Measurements from ENCODE around the gene APOBEC3C.
"Not testable (repeated sequence)": the region's sequence is repeated elsewhere in the genome, so short reads cannot be mapped to it uniquely, and the experiment has no call there.

APOBEC3C gene

DNA sequence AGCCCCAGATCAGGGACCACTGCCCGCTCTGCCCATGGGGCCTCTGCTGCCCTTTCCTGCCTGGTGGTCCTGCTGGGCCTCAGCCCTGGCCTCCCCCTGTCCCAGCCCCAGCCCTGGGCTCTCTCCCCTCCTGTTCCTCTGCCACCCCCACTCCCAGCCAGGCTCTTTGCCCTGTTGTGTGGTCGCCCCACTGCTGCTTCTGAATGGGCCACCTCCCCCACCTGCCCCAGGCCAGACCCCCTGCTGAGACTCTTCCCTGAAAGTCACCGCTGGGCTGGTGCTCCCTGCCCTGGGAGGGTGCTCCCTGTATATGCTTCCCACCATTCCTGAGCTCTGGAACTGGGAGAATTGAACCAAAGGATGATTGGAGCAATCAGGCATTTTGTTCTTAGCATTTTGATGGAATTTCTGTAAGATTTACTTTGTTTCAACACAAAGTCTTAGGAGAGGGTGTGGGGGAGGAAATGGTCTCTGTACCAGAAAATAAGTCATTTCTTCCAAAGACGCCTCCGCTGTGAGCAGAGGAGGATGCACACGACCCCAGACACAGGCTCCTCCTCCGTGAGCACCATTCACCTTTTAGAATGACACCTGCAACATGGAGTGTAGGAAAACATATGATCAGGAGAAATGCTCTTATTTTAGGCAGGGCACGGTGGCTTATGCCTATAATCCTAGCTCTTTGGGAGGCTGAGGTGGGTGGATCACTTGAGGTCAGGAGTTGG is 26.7 kb upstream of the APOBEC3C start:
- Histone ChIP-seq H3K9me3 (ENCODE audit: severe bottlenecking) (peaks cover 7% of the 10 kb centered on the region), H3K27ac (ENCODE audit: poor library complexity, severe bottlenecking) (no peak overlapping the region), H3K4me3 (ENCODE audit: severe bottlenecking) (no peak overlapping the region), H3K36me3 (ENCODE audit: low read depth) (no peaks in the 10 kb centered on the region), H3K27me3 (ENCODE audit: insufficient read depth, poor library complexity, severe bottlenecking) (no peaks in the 10 kb centered on the region), H3K4me1 (ENCODE audit: insufficient read depth, poor library complexity, severe bottlenecking) (peaks cover 13% of the 10 kb centered on the region)
- TF ChIP-seq, protein P1, sequence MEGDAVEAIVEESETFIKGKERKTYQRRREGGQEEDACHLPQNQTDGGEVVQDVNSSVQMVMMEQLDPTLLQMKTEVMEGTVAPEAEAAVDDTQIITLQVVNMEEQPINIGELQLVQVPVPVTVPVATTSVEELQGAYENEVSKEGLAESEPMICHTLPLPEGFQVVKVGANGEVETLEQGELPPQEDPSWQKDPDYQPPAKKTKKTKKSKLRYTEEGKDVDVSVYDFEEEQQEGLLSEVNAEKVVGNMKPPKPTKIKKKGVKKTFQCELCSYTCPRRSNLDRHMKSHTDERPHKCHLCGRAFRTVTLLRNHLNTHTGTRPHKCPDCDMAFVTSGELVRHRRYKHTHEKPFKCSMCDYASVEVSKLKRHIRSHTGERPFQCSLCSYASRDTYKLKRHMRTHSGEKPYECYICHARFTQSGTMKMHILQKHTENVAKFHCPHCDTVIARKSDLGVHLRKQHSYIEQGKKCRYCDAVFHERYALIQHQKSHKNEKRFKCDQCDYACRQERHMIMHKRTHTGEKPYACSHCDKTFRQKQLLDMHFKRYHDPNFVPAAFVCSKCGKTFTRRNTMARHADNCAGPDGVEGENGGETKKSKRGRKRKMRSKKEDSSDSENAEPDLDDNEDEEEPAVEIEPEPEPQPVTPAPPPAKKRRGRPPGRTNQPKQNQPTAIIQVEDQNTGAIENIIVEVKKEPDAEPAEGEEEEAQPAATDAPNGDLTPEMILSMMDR (IDR thresholded peaks at IDR 0.05; ENCODE audit: poor library complexity, severe bottlenecking), result no peak
- ATAC-seq (ENCODE audit: low read depth), result no peak
- DNase-seq (ENCODE audit: low spot score), result no peak

DNA sequence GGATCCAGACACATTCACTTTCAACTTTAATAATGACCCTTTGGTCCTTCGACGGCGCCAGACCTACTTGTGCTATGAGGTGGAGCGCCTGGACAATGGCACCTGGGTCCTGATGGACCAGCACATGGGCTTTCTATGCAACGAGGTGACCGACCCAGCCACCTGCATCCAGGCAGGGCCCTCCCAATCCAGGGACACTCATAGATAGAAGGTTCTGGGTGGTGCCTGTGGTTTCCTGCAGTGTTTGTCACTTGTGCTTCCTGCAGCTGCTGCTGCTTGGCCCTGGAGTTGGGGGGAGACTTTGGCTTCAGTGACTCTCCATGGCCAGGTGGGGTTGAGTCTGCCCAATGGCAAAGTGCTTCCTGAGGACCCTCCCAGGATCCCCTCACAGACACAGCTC is 24.6 kb upstream of the APOBEC3C start:
- Histone ChIP-seq H3K9me3 (ENCODE audit: severe bottlenecking) (peaks cover 2% of the 10 kb centered on the region), H3K4me3 (ENCODE audit: severe bottlenecking) (no peak overlapping the region), H3K27ac (ENCODE audit: poor library complexity, severe bottlenecking) (no peak overlapping the region), H3K4me1 (ENCODE audit: insufficient read depth, poor library complexity, severe bottlenecking) (peaks cover 6% of the 10 kb centered on the region), H3K27me3 (ENCODE audit: insufficient read depth, poor library complexity, severe bottlenecking) (no peaks in the 10 kb centered on the region), H3K36me3 (ENCODE audit: low read depth) (no peaks in the 10 kb centered on the region)
- no peak for ATAC-seq (ENCODE audit: low read depth)
- TF ChIP-seq, protein P1 (IDR thresholded peaks at IDR 0.05; ENCODE audit: poor library complexity, severe bottlenecking), result no peak
- no peak for DNase-seq (ENCODE audit: low spot score)

DNA sequence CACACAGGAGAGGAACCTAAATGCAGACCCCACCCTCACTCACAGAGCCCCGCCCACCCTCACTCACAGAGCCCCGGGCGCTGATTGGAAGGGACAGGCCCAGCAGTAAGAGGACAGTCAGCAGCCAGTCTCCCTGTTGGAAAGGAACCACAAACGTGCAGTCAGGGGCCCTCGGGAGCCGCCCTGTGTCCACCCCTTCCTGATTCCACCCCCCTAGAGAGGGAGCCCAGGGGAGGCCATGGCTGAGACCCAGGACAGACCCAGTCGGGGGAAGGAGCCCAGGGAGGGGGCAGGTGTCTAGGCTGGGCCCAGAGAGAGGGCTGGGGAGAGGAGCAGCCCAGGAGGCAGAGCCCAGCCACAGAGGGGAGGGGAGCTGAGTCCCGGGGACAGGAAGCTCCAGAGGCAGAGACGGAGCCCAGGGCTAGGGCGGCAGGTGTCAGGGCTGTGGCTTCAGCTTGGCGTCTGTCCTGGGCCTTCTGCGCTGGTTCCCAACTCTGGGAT is 21.1 kb upstream of the APOBEC3C start:
- H3K4me1 ChIP-seq (ENCODE audit: insufficient read depth, poor library complexity, severe bottlenecking); DNase-seq (ENCODE audit: low spot score); H3K9me3 ChIP-seq (ENCODE audit: severe bottlenecking); H3K36me3 ChIP-seq (ENCODE audit: low read depth); H3K27ac ChIP-seq (ENCODE audit: poor library complexity, severe bottlenecking); H3K27me3 ChIP-seq (ENCODE audit: insufficient read depth, poor library complexity, severe bottlenecking); H3K4me3 ChIP-seq (ENCODE audit: severe bottlenecking); ATAC-seq (ENCODE audit: low read depth): not testable (repeated sequence)

DNA sequence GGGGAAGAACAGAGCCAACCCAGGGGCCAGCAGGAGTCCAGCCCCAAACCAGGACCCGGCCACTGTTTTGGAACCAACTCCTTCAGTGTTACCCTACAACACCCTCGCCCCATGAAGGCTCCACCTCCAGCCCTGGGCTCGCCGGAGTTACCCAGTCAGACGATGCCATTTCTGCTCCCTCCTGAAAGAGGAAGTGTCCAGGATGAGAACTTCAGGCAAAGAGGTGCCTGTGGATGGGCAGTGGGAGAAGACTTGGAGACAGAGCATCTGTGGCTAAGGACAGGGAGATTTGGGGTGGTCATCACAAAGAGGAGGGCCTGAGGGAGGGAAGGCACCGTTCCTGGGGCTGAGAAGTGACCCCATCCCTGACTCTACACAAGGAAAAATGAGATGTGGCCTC is 18.0 kb upstream of the APOBEC3C start:
- ATAC-seq (ENCODE audit: low read depth) (no peak), DNase-seq (ENCODE audit: low spot score) (no peak)
- TF ChIP-seq, protein P1 (IDR thresholded peaks at IDR 0.05; ENCODE audit: poor library complexity, severe bottlenecking), result no peak
- Histone ChIP-seq H3K4me1 (ENCODE audit: insufficient read depth, poor library complexity, severe bottlenecking) (no peaks in the 10 kb centered on the region), H3K9me3 (ENCODE audit: severe bottlenecking) (no peaks in the 10 kb centered on the region), H3K27me3 (ENCODE audit: insufficient read depth, poor library complexity, severe bottlenecking) (no peaks in the 10 kb centered on the region), H3K36me3 (ENCODE audit: low read depth) (no peaks in the 10 kb centered on the region), H3K27ac (ENCODE audit: poor library complexity, severe bottlenecking) (no peak overlapping the region), H3K4me3 (ENCODE audit: severe bottlenecking) (no peak overlapping the region)

DNA sequence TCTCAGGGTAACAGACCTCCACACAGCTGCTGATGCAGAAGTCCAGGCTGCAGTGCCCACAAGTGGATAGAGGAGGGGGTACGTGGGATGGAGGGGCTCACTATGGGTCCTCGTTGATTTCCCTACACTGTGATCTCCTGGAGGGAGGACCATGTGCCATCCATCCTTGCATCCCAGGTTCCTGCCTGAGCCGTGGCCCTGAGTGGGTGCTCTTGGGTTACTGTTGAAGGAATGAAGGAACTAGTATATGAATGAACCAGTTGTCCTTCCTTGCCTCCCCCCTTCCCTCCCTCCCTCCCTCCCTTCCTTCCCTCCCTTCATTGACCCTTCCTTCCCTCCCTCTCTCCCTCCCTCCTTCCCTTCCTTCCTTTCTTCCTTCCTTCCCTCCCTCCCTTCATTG is 16.5 kb upstream of the APOBEC3C start:
- TF ChIP-seq, protein P1 (IDR thresholded peaks at IDR 0.05; ENCODE audit: poor library complexity, severe bottlenecking), result no peak
- DNase-seq (ENCODE audit: low spot score) (no peak), ATAC-seq (ENCODE audit: low read depth) (no peak)
- Histone ChIP-seq H3K27ac (ENCODE audit: poor library complexity, severe bottlenecking) (no peak overlapping the region), H3K4me3 (ENCODE audit: severe bottlenecking) (no peak overlapping the region), H3K36me3 (ENCODE audit: low read depth) (no peaks in the 10 kb centered on the region), H3K9me3 (ENCODE audit: severe bottlenecking) (no peaks in the 10 kb centered on the region), H3K27me3 (ENCODE audit: insufficient read depth, poor library complexity, severe bottlenecking) (no peaks in the 10 kb centered on the region), H3K4me1 (ENCODE audit: insufficient read depth, poor library complexity, severe bottlenecking) (no peaks in the 10 kb centered on the region)
